Neuron (in vitro differentiated cells): ENCODE measurements around the gene PTPN23.

Experiments used
- H2AFZ ChIP-seq: one replicate; pipeline ENCODE4 v1.6.1; 2013; ENCODE audit warnings: low read depth, mild to moderate bottlenecking, inconsistent platforms, low read length, moderate library complexity
- H3K27me3 ChIP-seq: one replicate; pipeline ENCODE4 v1.6.1; 2013; ENCODE audit warnings: low read length; ENCODE audit not compliant: insufficient read depth
- H3K36me3 ChIP-seq: one replicate; pipeline ENCODE4 v1.6.1; 2013; ENCODE audit warnings: low read length; ENCODE audit not compliant: insufficient read depth
- H3K4me1 ChIP-seq: one replicate; pipeline ENCODE4 v1.6.1; 2013; ENCODE audit warnings: low read length; ENCODE audit not compliant: insufficient read depth
- H3K4me3 ChIP-seq: 2 replicates; pipeline ENCODE4 v1.5.1; 2013; ENCODE audit warnings: mild to moderate bottlenecking, low read length, moderate library complexity
- H3K9me3 ChIP-seq: one replicate; pipeline ENCODE4 v1.6.1; 2013; ENCODE audit warnings: low read length

PTPN23 gene

GRCh38 chr3:47404955-47405790, 24.4 kb downstream of the PTPN23 start:
- H3K4me1 ChIP-seq, result peaks cover 4% of the 10 kb centered on the region
- H3K27me3 ChIP-seq, result no peaks in the 10 kb centered on the region
- H3K36me3 ChIP-seq, result peaks cover 49% of the 10 kb centered on the region
- H2AFZ ChIP-seq, result no peak overlapping the region
- H3K9me3 ChIP-seq, result no peaks in the 10 kb centered on the region
- no peak overlapping the region for H3K4me3 ChIP-seq

GRCh38 chr3:47405820-47406761, 25.3 kb downstream of the PTPN23 start:
- Histone ChIP-seq H3K4me3 (no peak overlapping the region), H3K4me1 (peaks cover 4% of the 10 kb centered on the region), H3K9me3 (no peaks in the 10 kb centered on the region), H2AFZ (no peak overlapping the region), H3K27me3 (no peaks in the 10 kb centered on the region), H3K36me3 (peaks cover 51% of the 10 kb centered on the region)

- Histone ChIP-seq H3K27me3 (no peaks in the 10 kb centered on the region), H3K4me1 (peaks cover 4% of the 10 kb centered on the region), H3K36me3 (peaks cover 54% of the 10 kb centered on the region), H3K9me3 (no peaks in the 10 kb centered on the region), H2AFZ (no peak overlapping the region), H3K4me3 (no peak overlapping the region)
These were observed 25.9 kb downstream of the PTPN23 start for GRCh38 chr3:47406762-47407149.

GRCh38 chr3:47407237-47407636, 26.4 kb downstream of the PTPN23 start:
- H3K27me3 ChIP-seq, result no peaks in the 10 kb centered on the region
- no peak overlapping the region for H3K4me3 ChIP-seq
- H3K9me3 ChIP-seq, result no peaks in the 10 kb centered on the region
- H3K4me1 ChIP-seq, result peaks cover 4% of the 10 kb centered on the region
- no peak overlapping the region for H2AFZ ChIP-seq
- H3K36me3 ChIP-seq, result peaks cover 59% of the 10 kb centered on the region

GRCh38 chr3:47407896-47408838, 27.3 kb downstream of the PTPN23 start:
- Histone ChIP-seq H3K4me3 (no peak overlapping the region), H3K36me3 (peaks cover 67% of the 10 kb centered on the region), H3K27me3 (no peaks in the 10 kb centered on the region)

GRCh38 chr3:47408839-47409229, 28.0 kb downstream of the PTPN23 start:
- Histone ChIP-seq H3K4me1 (peaks cover 4% of the 10 kb centered on the region), H3K9me3 (no peaks in the 10 kb centered on the region), H3K27me3 (no peaks in the 10 kb centered on the region), H3K36me3 (peaks cover 74% of the 10 kb centered on the region), H2AFZ (no peak overlapping the region), H3K4me3 (no peak overlapping the region)

More at GRCh38 chr3:47407896-47408838, 27.3 kb downstream of the PTPN23 start:
- Histone ChIP-seq H3K9me3 (no peaks in the 10 kb centered on the region), H2AFZ (no peak overlapping the region), H3K4me1 (peaks cover 4% of the 10 kb centered on the region)

GRCh38 chr3:47409284-47409683, 28.5 kb downstream of the PTPN23 start:
- Histone ChIP-seq H3K4me1 (peaks cover 4% of the 10 kb centered on the region), H3K9me3 (no peaks in the 10 kb centered on the region), H3K36me3 (peaks cover 78% of the 10 kb centered on the region), H3K4me3 (no peak overlapping the region), H2AFZ (no peak overlapping the region), H3K27me3 (no peaks in the 10 kb centered on the region)

GRCh38 chr3:47409688-47410416, 29.0 kb downstream of the PTPN23 start:
- H3K4me3 ChIP-seq, result no peak overlapping the region
- H2AFZ ChIP-seq, result no peak overlapping the region
- H3K4me1 ChIP-seq, result peaks cover under 1% of the 10 kb centered on the region
- H3K27me3 ChIP-seq, result no peaks in the 10 kb centered on the region
- no peaks in the 10 kb centered on the region for H3K9me3 ChIP-seq
- peaks cover 81% of the 10 kb centered on the region for H3K36me3 ChIP-seq

- H3K4me1 ChIP-seq, result no peaks in the 10 kb centered on the region
- H3K36me3 ChIP-seq, result peaks cover 86% of the 10 kb centered on the region
- no peaks in the 10 kb centered on the region for H3K27me3 ChIP-seq
- H3K9me3 ChIP-seq, result no peaks in the 10 kb centered on the region
- no peak overlapping the region for H2AFZ ChIP-seq
- no peak overlapping the region for H3K4me3 ChIP-seq
These were observed 29.5 kb downstream of the PTPN23 start for GRCh38 chr3:47410417-47410720.

- no peaks in the 10 kb centered on the region for H3K4me1 ChIP-seq
- peaks cover 86% of the 10 kb centered on the region for H3K36me3 ChIP-seq
- no peaks in the 10 kb centered on the region for H3K9me3 ChIP-seq
- H3K4me3 ChIP-seq, result no peak overlapping the region
- no peaks in the 10 kb centered on the region for H3K27me3 ChIP-seq
- no peak overlapping the region for H2AFZ ChIP-seq
These were observed 30.2 kb downstream of the PTPN23 start for GRCh38 chr3:47410801-47411646.

GRCh38 chr3:47411696-47412452, 31.1 kb downstream of the PTPN23 start:
- H3K27me3 ChIP-seq, result no peaks in the 10 kb centered on the region
- H2AFZ ChIP-seq, result no peak overlapping the region

More at GRCh38 chr3:47411696-47412452, 31.1 kb downstream of the PTPN23 start:
- Histone ChIP-seq H3K9me3 (no peaks in the 10 kb centered on the region), H3K4me3 (no peak overlapping the region), H3K4me1 (no peaks in the 10 kb centered on the region), H3K36me3 (peaks cover 81% of the 10 kb centered on the region)
